Measurements from ENCODE around the gene C2orf92. TPM values are rescaled to one million over a fixed set of nuclear protein-coding genes. Genes with fewer than 3 reads are reported as not detected.

The C2orf92 gene
- polyA plus RNA-seq, 3 donors: 7.9 TPM; not detected in 2

DNA sequence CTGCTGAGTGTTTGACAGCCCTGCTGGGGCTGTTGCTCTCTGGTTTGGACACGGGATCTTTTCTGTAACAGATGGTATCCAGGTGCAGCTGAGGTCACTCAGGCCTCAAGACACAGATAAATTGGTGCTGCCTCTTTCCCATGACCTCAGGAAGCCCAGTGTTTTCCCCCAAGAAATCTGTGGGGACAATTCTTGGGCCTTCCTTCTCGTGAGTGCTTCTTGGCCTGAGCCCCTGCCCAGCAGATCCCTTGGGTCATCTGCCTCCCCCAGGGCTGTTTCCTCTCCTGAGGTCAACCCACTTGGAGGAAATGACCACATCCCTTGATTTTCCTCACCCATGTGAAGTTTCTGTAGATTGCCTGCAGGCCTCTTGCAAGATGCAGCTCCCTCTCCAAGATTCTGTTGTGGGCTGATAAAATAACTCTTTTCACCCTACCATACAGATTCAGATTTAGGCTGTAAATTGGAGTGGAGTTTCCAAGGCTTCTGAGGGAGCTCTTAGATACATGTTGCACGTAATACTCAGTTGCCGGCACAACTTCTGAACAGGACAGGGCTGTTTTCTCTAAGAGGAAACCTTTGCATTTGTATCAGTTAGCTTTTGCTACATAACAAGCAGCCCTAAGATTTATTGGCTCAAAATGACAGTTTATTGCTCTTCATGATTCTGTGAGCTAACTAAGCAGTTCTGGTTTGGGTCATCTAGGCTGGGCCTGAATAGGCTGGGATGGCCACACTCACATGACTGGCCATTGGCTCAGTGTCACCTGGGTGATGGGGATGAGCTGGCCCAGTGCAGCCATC, 57.0 kb downstream of the C2orf92 start:
- H3K36me3 ChIP-seq (replicated peaks in 1 of 2; ENCODE audit: control insufficient read depth in 1 of 2, insufficient read depth in 2 of 2, low read length in 2 of 2): no peaks in the 10 kb centered on the region
- no peak overlapping the region for H2AFZ ChIP-seq (ENCODE audit: insufficient read depth, low read depth, low read length, poor library complexity, severe bottlenecking)
- no peaks in the 10 kb centered on the region for H3K36me3 Mint-ChIP-seq
- H3K27ac Mint-ChIP-seq: no peak overlapping the region
- H4K20me1 ChIP-seq (ENCODE audit: insufficient read depth, low read length): no peaks in the 10 kb centered on the region
- H3K79me2 ChIP-seq (ENCODE audit: insufficient read depth, low read length): no peaks in the 10 kb centered on the region
- H3K27me3 Mint-ChIP-seq (ENCODE audit: low read depth in 3 of 3): peaks cover 0 to 12% (median 4%) of the 10 kb centered on the region in 3 donors
- H3K27me3 ChIP-seq (ENCODE audit: control insufficient read depth in 2 of 2, insufficient read depth in 2 of 2, low read length in 2 of 2): no peaks in the 10 kb centered on the region
- no peak overlapping the region for H3K4me2 ChIP-seq (replicated peaks; ENCODE audit: extremely low read depth, low read length, poor library complexity, severe bottlenecking)
- H3K4me1 ChIP-seq (ENCODE audit: control insufficient read depth in 1 of 2, insufficient read depth in 2 of 2, low read length in 2 of 2): no peaks in the 10 kb centered on the region
- peaks cover 0 to 18% of the 10 kb centered on the region in 2 donors for H3K9me3 ChIP-seq (replicated peaks in 1 of 2; ENCODE audit: control insufficient read depth in 1 of 2, insufficient read depth in 1 of 2, low read length in 2 of 2)
- no peak overlapping the region for H3K9ac ChIP-seq (ENCODE audit: insufficient read depth, low read length, poor library complexity, severe bottlenecking)
- no peak overlapping the region for H3K4me3 Mint-ChIP-seq
- H3K27ac ChIP-seq (ENCODE audit: low read depth in 1 of 2, low read length in 2 of 2): no peak overlapping the region
- H3K4me3 ChIP-seq (replicated peaks in 1 of 3; ENCODE audit: low read depth in 2 of 3, low read length in 3 of 3): no peak overlapping the region
- intact Hi-C loops (cut with micrococcal nuclease): no loop called here
- 84% methylated on average over 4 of the region's 4 CpGs for WGBS (ENCODE audit: insufficient coverage)
- no peak for TF ChIP-seq CTCF (IDR thresholded peaks at IDR 0.05)
- peaks cover 8 to 25% (median 17%) of the 10 kb centered on the region in 7 donors for H3K9me3 Mint-ChIP-seq
- no peaks in the 10 kb centered on the region for H3K4me1 Mint-ChIP-seq
- no peak for DNase-seq

DNA sequence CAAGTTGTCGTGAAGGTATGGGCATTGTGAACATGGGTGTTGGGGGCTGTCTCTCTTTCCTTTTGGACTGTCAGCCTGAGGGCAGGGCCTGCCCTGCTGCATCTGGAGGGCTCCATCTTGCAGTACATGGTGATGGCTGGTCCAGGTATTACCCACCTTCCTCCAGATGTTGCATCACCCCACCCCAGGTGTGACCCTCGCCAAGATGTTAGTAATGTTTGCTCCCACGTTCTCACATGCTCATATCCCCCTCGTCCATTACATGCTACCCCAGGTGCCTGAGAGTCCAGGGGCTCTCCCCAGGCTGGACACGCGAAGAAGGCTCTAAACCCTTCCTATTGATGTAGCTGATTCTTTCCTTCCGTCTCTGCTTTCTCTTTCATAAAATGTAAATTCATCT, 57.8 kb downstream of the C2orf92 start:
- TF ChIP-seq CTCF (IDR thresholded peaks at IDR 0.05): no peak
- 87% methylated on average over 3 of the region's 7 CpGs for WGBS (ENCODE audit: insufficient coverage)
- H3K27ac Mint-ChIP-seq: no peak overlapping the region
- H3K36me3 Mint-ChIP-seq: no peaks in the 10 kb centered on the region
- peaks cover 0 to 18% of the 10 kb centered on the region in 2 donors for H3K9me3 ChIP-seq (replicated peaks in 1 of 2; ENCODE audit: control insufficient read depth in 1 of 2, insufficient read depth in 1 of 2, low read length in 2 of 2)
- no peak overlapping the region for H3K4me2 ChIP-seq (replicated peaks; ENCODE audit: extremely low read depth, low read length, poor library complexity, severe bottlenecking)
- H3K27me3 ChIP-seq (ENCODE audit: control insufficient read depth in 2 of 2, insufficient read depth in 2 of 2, low read length in 2 of 2): no peaks in the 10 kb centered on the region
- H2AFZ ChIP-seq (ENCODE audit: insufficient read depth, low read depth, low read length, poor library complexity, severe bottlenecking): no peak overlapping the region
- no peaks in the 10 kb centered on the region for H3K4me1 ChIP-seq (ENCODE audit: control insufficient read depth in 1 of 2, insufficient read depth in 2 of 2, low read length in 2 of 2)
- no peak overlapping the region for H3K4me3 Mint-ChIP-seq
- H3K36me3 ChIP-seq (replicated peaks in 1 of 2; ENCODE audit: control insufficient read depth in 1 of 2, insufficient read depth in 2 of 2, low read length in 2 of 2): no peaks in the 10 kb centered on the region
- peaks cover 0 to 12% (median 4%) of the 10 kb centered on the region in 3 donors for H3K27me3 Mint-ChIP-seq (ENCODE audit: low read depth in 3 of 3)
- H3K9ac ChIP-seq (ENCODE audit: insufficient read depth, low read length, poor library complexity, severe bottlenecking): no peak overlapping the region
- no peak overlapping the region for H3K27ac ChIP-seq (ENCODE audit: low read depth in 1 of 2, low read length in 2 of 2)
- peaks cover 8 to 26% (median 17%) of the 10 kb centered on the region in 7 donors for H3K9me3 Mint-ChIP-seq
- no peak for DNase-seq
- H4K20me1 ChIP-seq (ENCODE audit: insufficient read depth, low read length): no peaks in the 10 kb centered on the region
- H3K79me2 ChIP-seq (ENCODE audit: insufficient read depth, low read length): no peaks in the 10 kb centered on the region
- intact Hi-C loops (cut with micrococcal nuclease): no loop called here
- no peaks in the 10 kb centered on the region for H3K4me1 Mint-ChIP-seq
- no peak overlapping the region for H3K4me3 ChIP-seq (replicated peaks in 1 of 3; ENCODE audit: low read depth in 2 of 3, low read length in 3 of 3)
